22Rv1 (cell line): ENCODE measurements around the gene PDGFC.

Source experiments
- ZFX ChIP-seq: fragments of 450-650 bp; IDR thresholded peaks from 2 replicates; pipeline ENCODE4 v1.6.1; 2017; ENCODE audit warnings: antibody characterized with exemption, borderline replicate concordance
- TF ChIP-seq, protein P1 (sequence below): fragments of 450-650 bp; IDR thresholded peaks from 2 replicates; pipeline ENCODE4 v1.5.1; 2017; ENCODE audit warnings: mild to moderate bottlenecking

DNA sequence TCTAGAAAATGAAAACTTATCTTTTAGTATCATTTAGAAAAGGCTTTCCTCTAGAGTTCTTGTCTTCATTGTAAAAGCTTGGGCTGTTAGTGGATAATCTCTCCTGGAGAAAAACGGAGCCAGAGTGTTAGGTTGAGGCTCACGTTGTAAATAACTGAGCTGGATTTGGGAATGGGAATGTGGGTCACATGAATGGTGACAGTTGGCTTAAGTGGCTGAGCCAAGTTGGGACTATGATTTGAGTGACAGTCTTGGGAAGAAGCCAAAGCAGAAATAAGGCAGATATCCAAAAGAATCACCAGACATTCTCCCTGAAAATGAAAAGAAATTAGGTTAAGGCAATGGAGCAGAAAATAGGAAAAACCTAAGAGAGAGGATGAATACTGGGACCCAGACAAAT lies 33.6 kb upstream of the PDGFC start:
- TF ChIP-seq, protein P1, sequence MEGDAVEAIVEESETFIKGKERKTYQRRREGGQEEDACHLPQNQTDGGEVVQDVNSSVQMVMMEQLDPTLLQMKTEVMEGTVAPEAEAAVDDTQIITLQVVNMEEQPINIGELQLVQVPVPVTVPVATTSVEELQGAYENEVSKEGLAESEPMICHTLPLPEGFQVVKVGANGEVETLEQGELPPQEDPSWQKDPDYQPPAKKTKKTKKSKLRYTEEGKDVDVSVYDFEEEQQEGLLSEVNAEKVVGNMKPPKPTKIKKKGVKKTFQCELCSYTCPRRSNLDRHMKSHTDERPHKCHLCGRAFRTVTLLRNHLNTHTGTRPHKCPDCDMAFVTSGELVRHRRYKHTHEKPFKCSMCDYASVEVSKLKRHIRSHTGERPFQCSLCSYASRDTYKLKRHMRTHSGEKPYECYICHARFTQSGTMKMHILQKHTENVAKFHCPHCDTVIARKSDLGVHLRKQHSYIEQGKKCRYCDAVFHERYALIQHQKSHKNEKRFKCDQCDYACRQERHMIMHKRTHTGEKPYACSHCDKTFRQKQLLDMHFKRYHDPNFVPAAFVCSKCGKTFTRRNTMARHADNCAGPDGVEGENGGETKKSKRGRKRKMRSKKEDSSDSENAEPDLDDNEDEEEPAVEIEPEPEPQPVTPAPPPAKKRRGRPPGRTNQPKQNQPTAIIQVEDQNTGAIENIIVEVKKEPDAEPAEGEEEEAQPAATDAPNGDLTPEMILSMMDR, result no peak
- TF ChIP-seq ZFX, result no peak
